ENCODE measurements around the gene PRRT2.

DNA sequence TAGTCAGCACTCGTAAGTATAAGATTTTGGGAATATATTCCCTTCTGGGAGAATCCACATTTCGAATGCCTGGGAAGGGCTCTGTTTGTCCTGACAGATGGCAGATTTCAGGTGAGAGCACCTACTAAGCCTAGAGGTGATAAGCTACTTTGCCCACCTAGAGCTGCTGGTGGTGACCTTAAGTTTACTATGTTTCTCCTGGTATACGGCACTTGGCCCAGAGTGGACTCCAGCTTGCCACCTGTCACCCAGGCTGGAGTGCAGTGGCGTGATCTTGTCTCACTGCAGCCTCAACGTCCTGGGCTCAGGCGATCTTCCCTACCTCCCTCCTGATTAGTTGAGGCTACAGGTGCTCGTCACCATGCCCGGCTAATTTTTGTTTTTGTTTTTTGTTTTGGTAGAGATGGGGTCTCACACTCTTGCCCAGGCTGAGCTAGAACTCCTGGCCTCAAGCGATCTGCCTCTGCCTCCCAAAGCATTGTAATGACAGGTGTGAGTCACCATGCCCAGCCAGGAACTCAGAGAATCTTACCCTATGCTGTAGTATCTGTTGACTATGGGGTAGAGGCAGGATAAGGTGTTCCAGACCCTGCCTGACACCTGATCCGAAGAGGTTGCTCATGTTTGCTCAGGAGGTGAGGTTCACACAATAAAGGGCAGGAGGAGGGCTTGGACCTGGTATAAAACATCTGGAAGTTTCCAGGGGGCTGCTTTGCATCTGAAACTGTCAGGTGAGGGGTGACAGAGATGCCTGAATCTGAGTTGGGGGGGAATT lies 34.2 kb upstream of the PRRT2 start, which contains the start of gene ZG16:
- TF ChIP-seq POLR2AphosphoS5 (IDR thresholded peaks at IDR 0.05): no peak
- no peak for TF ChIP-seq POLR2A (IDR thresholded peaks at IDR 0.05)
- TF ChIP-seq, protein P1, sequence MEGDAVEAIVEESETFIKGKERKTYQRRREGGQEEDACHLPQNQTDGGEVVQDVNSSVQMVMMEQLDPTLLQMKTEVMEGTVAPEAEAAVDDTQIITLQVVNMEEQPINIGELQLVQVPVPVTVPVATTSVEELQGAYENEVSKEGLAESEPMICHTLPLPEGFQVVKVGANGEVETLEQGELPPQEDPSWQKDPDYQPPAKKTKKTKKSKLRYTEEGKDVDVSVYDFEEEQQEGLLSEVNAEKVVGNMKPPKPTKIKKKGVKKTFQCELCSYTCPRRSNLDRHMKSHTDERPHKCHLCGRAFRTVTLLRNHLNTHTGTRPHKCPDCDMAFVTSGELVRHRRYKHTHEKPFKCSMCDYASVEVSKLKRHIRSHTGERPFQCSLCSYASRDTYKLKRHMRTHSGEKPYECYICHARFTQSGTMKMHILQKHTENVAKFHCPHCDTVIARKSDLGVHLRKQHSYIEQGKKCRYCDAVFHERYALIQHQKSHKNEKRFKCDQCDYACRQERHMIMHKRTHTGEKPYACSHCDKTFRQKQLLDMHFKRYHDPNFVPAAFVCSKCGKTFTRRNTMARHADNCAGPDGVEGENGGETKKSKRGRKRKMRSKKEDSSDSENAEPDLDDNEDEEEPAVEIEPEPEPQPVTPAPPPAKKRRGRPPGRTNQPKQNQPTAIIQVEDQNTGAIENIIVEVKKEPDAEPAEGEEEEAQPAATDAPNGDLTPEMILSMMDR (IDR thresholded peaks at IDR 0.05): no peak

Data from breast epithelium (tissue), 3 donors.